GM12801 (cell line): Measurements from ENCODE around the gene CEP112.

Source experiments
- TF ChIP-seq, protein P1 (sequence below): IDR thresholded peaks from one replicate; pipeline ENCODE4 v1.5.1; 2011; ENCODE audit warnings: control low read depth; ENCODE audit not compliant: insufficient read length; ENCODE audit errors: extremely low read depth

Gene CEP112

DNA sequence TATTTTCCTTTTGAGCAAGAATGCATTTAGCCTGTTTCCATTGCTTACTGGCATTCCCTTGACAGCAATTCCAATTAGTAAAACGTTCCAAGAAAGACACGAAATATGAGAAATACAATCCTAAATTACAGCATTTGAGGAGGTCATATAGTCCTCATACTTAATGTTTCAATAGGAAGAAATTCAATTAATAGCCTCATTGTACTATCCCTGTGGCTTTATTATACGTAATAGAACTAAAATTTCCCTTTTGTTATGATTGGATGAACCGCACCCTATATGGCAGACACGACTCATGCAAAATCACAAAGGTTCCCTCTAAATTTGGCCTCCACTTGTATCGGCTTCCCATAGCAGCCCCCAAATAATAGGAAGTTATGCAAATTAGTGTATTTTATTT lies 291.7 kb downstream of the CEP112 start:
- TF ChIP-seq, protein P1, sequence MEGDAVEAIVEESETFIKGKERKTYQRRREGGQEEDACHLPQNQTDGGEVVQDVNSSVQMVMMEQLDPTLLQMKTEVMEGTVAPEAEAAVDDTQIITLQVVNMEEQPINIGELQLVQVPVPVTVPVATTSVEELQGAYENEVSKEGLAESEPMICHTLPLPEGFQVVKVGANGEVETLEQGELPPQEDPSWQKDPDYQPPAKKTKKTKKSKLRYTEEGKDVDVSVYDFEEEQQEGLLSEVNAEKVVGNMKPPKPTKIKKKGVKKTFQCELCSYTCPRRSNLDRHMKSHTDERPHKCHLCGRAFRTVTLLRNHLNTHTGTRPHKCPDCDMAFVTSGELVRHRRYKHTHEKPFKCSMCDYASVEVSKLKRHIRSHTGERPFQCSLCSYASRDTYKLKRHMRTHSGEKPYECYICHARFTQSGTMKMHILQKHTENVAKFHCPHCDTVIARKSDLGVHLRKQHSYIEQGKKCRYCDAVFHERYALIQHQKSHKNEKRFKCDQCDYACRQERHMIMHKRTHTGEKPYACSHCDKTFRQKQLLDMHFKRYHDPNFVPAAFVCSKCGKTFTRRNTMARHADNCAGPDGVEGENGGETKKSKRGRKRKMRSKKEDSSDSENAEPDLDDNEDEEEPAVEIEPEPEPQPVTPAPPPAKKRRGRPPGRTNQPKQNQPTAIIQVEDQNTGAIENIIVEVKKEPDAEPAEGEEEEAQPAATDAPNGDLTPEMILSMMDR: no peak

DNA sequence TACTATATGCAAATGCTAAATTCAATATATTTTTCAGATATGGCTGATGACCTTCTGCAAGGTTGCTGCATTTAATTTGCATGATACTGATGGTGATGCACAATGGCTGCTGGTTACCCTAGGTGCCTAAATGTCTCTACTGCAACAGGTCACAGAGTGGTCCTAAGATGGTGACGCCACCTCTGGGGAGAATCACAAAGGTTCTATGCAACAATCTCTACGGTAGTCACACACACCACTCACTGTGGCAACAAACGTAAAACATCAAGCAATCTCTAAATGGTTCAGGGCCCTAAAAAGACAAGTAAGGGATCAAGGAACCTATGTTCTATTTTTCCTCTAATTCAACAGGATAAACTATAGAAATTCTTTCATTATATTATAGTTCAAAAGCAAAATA lies 293.3 kb downstream of the CEP112 start:
- TF ChIP-seq, protein P1: no peak

DNA sequence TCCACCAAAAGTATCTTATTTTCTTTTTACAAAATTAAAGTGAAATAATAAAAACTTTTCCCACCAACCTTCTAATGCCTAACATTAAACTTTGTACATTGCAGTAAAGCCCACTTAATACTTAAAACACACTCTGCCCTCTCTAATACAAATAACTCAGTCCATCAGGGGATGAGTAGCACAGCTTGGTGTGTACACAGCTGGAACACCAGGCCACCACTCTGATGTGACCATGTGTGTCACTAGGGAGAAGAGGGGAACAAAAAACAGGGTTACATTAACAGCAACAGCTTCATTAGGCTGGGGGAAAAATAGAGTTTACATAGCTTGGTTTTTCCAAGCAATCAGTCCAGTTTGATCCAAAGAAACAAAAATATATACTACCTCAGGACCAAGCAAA lies 295.0 kb downstream of the CEP112 start:
- TF ChIP-seq, protein P1: no peak

DNA sequence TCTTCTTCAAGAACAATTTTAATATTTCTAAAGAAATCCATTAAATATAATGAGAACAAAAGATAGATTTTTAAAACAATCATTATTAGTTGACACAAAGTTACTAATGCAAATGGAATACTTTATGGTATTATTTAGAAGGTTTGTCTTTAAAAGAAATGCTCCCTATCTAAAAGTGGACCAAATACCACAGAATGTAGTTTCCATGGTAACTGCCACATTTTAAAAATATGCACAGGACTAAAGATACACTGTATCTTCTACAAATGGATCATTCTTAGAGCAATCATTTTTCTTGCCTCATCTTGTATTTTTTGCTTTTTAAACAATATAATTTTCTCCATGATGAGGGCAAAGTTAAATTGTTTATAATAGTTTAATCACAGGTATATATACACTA lies 296.0 kb downstream of the CEP112 start:
- TF ChIP-seq, protein P1: no peak

DNA sequence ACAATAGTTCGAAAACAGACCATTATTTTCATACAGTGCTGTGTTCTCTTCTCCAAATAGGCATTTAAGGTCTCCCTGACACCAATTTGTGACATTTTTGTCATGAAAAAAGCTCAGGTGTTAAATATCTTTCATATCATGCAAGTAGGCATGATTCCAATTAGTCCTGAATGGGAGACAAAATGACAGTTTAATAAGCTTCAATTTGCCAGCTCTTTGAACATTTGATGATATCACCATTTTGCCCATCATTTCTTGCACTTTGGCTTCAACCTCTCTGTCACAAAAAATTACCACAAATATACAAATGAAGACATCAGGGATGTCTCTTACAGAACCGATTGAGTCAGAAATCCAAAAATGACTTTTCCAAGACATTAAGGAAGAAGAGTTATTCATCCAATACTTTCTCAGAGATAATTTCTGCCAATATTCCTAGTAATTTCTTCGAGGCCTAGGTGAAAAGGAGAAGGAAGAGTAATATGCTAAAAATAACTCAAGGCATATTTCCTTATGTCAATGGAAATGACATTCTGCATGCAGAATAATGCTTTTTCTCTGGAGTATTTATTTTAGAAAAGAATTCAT lies 298.1 kb downstream of the CEP112 start:
- TF ChIP-seq, protein P1: no peak

DNA sequence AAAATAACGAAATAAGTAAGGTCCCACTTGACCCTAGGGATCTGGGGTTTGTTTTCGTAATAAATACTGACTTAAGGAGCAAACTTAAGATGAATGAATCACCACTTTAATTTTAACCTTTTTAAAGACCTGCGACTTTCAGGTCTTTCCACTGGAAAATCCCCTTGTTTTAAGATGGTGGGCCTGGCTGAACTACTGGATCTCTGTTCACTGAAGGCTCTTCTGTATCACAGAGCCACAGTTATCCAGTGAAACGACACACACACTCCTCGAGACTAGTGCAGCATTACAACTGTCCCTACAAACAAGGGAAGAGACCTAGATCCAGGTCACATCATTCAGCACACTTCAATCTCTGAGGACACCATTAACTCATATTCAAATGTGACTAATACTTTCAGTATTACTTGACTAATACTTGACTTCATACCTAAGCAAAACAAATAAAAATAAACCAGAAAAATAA lies 299.0 kb downstream of the CEP112 start:
- TF ChIP-seq, protein P1: no peak

DNA sequence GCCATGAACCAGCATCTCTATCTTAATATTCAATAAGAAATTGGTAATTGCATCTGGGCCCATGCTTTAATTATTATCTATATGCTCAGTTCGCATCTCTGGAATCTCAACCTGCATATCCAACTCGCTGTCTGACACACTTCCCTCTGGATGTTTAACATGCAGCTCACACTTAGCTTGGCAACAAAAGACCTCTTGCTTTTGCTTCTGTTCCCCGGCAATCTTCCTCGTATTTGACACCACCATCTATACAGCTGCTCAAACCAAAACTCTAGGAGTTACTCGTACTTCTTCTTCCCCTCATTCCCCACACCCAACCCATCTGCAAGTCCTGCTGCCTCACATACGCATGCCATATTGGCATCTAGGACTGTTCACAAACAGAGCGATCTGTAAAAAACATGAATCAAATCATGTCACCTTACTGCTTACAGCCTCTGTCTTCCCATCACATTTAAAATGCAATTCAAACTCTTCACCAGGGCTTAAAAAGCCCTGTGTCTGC lies 300.6 kb downstream of the CEP112 start:
- TF ChIP-seq, protein P1: no peak
